GM18909 (cell line): ENCODE data around the gene MMRN1.

Experiments used
- ATAC-seq: cut with Tn5 transposase; IDR thresholded peaks from one replicate; pipeline ENCODE4 v1.9.1; 2021; ENCODE audit warnings: mild to moderate bottlenecking; ENCODE audit not compliant: unreplicated experiment, poor library complexity

Gene MMRN1

DNA sequence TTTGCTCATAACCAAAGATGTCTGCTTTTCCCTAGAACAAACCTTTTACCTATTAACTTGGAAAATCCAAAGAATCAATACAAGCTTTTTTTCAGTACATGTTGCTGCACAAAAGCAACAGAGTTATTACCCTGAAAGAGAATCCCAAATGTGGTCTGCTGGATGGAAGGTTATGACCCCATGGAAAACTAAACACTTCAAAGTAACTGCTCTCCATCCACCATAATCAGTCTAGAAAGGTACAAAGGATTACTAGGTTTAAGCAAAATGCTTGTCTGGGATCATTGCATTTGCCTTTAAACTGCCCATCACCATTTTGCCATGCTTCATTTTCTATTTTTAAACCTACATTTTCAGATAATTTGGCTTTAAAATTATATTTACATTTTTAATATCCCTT is 11.7 kb downstream of the MMRN1 start:
- no peak for ATAC-seq

DNA sequence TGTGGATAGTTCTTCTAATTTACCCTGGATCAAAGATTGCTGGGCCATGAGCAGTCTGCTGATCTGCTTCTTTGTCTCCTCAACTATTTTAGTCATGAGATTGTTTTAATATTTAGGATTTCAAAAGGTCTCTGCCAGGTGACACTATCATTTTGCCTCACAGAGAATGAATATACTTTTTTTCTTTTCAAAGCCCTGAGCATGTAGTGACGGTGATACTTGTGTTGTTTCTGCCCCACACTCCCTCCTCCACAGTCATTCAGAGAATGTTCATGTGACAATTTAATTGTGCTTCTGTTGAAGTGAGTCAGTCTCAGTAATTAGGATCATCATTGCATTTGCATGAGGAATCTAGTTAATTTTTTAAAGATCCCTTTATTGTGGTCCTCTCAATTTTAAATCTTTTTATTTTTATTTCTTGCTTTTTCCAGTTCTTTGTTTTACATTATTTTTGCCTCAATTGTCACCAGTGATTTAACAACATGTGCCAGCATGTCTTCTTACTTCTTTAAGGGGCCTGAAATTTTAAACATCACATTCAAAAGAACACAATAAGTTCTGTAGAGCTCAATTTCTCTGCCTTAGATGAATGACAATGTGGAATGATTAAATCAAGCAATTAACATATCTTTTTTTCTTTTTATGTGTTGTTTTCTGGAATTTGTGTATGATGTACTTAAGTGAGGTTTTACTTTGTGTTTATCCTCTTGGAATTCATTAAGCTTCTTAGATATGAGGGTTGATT is 12.3 kb downstream of the MMRN1 start:
- no peak for ATAC-seq

DNA sequence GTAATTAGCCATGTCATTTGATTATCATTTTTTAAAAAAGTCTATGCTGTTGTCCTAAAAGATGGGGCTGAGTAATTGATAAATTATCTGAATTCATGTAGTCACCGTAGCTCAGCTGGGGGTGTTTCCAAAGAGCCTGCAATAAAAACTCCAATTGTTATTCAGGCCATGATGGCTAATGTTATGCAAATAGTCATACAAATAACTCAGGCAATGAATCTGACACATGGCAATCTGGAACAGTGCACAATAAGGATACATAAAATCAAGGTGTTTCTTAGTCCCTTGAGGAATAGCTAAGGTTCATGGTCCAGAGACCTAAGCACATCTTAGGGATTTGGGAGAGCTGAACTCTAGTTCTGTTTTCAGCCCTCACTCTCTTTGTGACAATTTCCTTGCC is 15.2 kb downstream of the MMRN1 start:
- no peak for ATAC-seq

DNA sequence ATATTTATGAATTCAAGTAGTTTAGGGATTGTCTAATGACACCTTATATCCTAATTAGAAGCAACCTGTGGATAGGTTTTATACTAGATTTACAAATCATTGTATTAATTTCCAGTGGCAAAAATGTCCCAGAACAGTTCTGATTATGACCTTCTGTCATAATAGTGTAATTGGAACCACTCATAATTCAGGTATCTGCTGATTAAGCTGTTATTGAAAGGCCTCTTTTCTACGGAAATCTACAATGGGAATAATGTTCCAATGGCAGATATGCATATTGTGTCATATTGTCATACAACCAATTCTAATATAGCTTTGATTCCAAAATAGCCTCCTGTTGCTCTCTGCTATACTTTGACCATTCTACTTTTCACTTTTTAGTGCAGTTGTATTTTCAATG is 19.0 kb downstream of the MMRN1 start:
- ATAC-seq, result no peak

DNA sequence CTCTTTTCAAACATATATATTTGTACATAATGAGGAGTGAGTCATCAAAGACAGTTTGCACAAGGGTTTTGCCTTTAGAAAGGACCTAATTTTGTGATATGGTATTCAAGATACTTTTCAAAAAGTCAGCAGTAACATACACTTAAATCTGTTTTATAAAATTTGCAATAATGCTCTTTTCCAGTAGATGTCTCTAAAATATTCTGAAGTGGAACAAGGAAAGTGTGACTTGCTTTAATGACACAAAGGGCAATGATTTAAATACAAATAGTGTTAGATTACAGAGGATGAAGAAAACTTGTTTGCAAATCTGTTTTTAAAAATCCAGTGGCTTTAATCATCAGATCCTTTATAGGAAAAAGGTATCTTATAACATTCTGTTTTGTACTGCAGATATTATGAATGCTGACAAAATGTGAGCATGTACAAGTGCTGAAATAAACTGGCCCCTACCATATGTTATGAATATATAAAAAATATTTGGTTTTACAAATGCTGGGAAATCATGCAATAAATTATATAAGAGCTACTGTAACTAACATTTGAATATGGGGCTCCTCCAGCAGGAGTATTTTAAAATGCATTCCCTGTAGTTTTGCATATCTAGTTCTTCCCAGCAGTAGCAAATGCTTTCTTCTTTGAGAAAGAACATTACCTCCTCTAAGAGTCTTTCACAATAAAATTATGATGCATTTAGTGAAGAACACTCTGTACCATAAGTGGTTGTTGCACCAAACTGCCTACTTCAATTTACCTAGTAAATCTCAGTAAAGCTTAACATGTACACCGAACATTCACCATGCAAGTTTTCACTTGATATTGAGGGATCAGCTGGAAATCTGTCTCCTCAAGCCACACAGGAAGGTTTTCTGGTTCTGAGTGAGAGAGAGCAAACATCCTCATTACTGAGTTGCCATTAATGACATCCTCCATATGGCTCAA is 20.2 kb downstream of the MMRN1 start:
- no peak for ATAC-seq

DNA sequence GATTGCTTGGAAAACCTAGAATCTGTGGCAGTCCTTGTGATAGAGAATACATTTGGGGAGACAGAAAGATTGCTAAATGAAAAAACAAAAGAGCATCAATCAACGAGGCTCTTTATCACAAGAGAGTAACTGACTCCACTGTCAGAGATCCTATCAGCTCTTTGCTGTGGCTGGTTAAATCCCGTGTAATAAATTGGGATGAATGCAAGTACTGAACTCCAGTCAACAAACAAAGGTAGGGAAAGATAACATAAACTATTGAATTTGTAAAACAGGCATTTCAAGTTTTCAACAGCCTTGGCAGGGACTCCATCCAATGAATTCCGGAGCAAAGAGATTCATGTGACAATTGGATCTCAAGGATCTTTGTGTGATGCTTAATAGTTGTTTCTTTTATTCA is 21.3 kb downstream of the MMRN1 start:
- no peak for ATAC-seq

DNA sequence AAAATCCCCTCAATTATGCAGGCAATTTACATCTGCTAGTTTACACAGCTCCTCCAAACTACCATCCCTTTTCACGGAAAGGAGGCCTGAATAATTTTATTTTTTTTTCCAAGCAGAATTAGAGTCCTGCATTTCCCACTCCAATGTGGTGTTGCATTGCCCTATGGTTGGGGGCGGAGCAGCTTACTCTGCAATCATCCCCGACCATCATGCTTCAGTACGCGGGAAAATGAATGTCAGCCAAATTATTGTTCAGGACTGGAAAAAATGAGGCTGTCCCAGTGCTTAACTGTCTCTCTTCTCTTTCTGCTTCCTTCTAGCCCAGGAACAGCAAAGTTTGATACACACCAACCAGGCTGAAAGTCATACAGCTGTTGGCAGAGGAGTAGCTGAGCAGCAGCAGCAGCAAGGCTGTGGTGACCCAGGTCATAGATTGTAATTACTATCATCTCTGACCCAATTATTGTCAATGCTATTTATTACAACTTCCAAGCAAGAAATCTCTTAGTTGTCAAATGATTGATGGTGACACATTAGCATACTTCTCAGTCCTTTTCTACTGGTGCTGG is 28.3 kb downstream of the MMRN1 start:
- ATAC-seq, result no peak

DNA sequence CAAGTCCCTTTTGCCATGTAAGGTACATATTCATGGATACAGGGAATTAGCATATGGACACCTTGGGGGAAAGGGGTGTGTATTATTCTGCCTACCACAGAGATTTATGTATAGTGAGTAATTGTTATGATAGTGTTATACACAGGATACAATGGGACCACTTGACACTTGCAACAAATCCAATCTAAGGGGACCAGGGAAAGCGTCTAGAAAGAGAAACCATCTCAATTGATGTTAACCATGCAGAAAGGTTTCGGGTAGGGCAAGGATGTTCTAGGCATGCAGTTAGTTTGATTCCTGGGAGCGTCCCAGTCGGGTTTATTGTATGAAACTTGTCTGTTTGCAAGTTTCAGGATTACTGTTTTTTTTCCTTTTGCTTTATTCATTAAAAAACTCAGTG is 34.2 kb downstream of the MMRN1 start:
- no peak for ATAC-seq

DNA sequence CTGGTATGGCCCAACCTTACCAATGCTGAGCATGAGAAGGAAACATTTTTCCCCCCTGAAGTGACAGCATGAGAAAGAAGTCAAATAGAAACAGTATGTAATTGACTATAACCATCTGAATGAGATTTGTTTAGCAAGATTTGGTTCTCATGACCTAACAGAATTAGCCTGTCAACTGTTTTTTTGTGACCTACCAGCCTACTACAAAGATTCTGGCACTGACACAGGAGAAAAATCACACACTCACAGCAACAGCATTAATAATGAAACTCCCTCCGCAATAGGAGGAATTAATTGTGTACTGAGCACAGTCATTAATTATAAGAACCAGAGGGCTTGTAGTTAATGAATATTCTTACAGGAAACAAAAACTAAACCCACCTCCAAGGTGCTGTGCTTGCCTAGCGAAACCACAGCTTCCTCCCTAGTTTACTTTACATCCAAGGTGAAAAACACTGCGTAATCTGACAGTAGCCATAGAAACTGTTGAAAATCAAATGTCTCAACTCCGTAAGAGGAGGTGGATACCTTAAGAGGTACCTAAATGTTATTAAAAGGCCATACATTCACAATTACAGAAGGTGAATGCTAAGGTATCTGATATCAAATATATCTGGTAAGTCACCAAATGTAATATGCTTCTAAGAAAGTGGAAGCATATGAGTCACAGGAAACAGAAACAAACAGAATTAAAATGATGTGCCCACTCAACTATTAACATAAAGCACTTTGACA is 34.9 kb downstream of the MMRN1 start:
- peak; percentile 95 for ATAC-seq

DNA sequence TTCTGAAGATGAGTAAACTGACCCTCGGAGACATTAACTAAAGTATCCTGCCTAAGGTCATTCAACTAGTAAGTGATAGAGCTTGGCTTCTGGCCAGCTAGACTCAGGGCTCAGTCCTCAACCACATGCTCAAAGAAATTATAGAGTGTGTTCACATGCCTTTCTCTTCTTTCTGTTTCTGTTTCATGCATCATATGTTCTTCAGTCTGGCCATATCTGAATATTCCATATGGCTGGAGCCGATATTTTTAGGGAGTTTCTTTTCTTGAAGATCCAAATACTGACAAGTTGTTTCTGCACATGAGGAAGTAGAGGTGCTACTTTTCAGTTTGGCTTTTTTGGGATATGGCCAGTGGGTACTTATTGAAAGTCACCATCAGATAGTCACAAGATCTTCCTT is 44.9 kb downstream of the MMRN1 start:
- ATAC-seq, result peak; percentile 59

DNA sequence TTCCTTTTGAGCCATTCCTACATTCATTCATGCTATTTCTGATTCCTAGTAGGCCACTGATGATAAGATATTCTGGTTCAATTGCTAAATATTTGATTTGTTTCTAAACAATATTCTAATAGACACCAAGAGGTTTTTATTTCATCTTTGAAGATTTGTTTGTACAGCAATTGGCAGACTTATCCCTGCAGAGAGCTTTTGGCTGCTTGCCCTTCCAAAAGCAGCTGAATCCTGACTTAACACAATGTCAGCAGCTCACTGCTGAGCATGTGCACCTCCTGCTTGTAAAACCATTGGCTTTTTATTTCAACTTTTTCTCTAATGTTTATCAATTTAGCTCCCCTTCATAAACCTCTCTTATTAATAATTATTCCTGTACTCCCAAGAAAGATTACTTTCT is 45.3 kb downstream of the MMRN1 start:
- no peak for ATAC-seq

DNA sequence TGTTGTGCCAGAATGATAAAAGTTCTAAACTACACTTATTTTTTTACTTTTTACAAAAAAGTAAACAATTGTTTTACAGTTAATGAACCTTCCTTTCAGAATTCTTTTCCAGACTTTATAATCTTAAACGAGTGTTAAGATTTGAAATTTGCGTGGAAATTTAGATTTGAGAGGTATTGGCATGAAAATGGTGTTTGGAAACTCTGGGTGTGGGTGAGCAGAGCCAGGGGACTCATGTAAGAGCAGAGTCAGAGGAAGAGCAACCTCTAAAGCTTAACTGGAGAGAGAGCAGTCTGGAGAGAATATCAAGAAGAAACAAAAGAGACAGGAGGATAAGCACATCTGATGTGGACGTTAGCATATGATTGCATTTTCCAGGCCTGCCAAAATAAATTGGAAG is 48.2 kb downstream of the MMRN1 start:
- no peak for ATAC-seq

DNA sequence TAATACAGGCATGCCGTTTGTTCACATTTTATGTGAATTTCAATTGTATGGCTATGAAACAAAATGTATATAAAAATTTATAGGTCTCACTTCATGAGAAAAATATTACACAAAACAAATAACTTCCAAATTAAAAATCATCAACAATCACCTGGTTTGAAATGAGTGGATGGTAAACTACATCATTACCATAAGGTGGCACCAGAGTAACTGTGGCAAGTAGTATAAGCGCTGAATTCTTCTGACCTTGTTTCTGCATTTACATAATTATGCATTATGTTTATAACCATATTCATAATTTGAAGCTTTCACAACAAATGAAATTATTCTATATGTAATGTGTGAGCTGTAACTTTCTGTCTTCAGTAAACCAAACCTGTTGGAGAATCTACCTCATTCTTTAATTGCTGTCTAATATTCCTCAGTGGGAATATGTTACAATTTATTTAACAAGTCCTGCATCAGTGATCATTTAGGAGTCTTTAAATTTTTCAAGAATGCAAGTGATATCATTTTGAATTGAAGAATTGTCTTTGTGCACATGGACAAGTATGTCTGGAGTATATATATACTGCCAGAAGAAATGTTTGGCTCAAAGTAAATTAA is 55.2 kb downstream of the MMRN1 start:
- ATAC-seq, result no peak

DNA sequence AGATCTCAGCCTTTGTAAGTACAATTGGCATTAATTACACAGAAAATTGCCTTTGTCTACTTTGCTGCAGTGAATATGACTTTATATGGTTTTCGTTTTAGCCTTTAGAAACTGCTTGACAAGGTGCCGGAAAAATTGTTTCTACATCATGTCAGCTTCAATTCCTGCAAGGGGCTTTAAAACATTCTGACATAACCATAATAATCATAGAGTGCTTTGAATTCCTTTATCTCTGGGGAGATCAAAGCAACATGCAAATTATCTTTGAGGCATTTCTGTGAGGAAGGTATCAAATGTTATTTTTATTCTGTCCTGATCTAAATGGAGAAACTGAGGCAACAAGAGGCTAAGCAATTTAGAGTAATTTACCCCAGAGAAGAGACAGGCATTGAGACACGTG is 57.8 kb downstream of the MMRN1 start:
- ATAC-seq, result no peak

DNA sequence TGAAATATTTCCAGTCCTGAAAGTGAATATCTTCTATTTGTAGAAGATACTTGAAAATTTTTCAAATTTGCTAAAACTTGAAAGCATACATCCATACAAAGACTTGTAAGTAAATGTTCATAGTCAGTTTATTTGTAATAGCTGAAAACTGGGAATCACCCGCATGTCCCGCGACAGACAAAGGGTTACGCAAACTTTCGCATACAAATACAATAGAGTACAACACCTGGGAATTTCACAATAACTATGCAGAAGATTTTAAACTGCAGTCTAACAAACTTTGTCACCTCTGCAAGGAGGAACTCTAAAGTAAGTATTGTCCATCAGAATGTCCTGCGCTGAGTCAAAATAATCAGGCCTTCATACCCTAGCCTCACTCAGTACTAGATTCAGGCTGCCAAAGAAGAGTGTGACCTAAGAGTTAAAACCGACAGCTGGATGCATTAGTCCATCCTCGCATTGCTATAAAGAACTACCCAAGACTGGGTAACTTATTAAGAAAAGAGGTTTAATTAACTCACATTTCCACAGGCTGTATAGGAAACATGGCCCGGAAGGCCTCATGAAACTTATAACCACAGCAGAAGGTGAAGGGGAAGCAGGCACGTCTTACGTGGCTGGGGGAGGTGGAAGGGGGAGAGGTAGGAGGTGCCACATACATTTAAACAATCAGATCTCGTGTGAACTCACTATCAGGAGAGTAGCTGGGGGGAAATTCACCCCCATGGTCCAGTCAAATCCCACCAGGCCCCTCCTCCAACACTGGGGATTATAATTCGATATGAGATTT is 60.4 kb downstream of the MMRN1 start:
- no peak for ATAC-seq

DNA sequence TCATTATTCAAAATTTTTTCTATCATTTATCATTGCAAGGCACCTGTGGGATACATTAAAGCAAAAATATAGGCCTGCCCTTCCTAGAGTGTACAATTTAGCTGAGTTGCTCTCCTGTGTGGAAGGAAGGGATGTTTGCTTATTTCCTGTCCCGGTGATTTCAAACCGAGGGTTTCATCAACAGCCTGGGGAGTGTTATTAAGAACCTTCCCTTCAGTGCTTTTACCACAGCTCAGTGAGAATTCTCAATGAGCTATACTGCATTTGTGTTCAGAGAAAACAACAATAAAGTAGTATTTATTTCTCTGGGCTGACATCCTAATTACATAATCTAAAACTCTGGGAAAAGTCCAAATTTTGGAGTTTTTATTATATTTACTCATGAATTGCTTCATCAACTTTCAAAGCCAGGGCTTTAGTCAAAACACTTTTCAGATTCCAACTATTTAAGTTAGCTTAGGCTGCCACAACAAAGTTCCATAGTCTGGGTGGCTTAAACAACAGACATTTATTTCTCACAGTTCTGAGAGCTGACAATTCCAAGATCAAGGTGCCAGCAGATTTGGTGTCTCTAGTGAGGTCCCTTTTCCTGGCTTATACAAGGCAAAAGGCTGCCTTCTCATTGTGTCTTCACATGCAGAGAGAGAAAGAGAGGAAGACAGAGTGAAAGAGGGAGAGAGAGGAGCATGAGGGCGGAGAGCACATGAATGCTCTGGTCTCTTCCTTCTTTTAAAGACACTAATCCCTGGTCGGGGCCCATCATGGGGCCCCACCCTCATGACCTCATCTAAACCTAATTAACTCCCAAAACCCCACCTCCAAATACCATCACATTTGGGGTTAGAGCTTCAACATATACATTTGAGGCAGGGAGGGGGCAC is 62.6 kb downstream of the MMRN1 start:
- no peak for ATAC-seq

DNA sequence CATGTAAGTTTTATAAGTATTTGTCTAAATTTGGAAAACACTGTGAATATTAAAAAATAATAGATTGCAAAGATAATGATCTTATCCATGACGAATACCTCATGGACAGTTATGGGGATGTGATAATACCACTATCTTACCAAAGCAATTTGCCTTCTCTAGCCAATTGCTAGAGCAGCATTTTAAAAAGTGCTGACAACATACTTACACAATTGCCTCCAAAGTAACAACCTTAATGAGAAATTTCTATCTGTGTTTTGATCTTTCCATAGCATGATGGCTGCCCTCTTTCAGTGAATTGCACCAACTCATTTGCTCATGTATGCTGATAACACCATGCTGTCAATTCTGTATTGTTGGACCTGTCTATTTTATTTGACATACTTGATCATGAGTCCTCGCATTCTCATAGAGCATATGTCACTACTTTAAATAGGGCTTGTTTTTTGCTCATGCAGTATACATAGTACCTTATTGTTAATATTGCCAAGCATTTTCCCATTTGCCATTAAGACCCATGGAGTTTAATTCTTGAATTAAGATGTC is 87.2 kb downstream of the MMRN1 start:
- ATAC-seq, result no peak

DNA sequence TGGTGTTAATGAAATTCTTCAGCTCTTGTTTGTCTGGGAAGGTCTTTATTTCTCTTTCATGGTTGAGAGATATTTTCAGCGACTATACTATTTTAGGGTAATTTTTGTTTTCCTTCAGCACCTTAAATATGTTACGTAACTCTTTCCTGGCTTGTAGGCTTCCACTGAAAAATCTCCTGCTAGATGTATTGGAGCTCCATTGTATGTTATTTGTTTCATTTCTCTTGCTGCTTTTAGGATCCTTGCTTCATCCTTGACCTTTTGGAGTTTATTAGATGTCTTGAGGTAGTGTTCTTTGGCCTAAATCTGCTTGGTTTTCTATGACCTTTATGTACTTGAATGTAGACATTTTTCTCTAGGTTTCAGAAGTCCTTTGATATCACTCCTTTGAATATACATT is 93.6 kb downstream of the MMRN1 start:
- ATAC-seq, result no peak
